Measurements from ENCODE around the gene LENG1. TPM values are rescaled to one million over a fixed set of nuclear protein-coding genes. Genes with fewer than 3 reads are reported as not detected.

The LENG1 gene
- total and polyA plus RNA-seq, 9 of the 15 experiments (the other 6 are each of a cell fraction or from before 2014, with no cell fraction given), result 0.30 to 10.5 (median 4.7) TPM

DNA sequence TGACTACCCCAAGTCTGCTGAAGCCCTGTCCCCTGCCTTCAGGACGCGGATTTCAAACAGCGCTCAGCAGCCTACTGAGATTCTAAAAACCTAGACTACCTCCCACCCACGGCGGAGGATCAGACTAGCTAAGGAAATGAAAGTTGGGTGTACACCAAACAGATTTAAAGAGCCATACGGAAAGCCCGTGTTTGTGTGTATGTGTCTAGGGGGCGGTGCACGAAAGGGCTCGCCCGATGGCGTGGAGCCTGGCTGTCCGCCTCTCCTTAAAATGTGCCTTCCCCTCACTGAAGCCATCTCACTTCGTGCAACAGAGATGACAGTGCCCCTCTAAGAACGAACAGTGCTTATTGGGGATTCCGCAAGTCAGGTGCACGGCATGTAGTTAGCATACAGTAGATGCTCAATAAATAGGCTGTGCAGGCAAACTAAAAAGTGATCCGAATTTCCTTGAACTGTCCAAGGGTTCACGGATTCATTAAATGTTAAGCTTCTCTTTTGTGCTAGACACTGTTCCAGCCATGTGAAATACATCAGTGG, 639 bp downstream of the LENG1 start:
- peak overlapping the region; percentile 93 for H3K27ac ChIP-seq (ENCODE audit: extremely low read depth, low read depth, low read length)
- CTCF ChIA-PET (ENCODE audit: low intra/inter-chr PET ratio), result no interaction called here
- H3K9ac ChIP-seq (ENCODE audit: insufficient read depth in 1 of 2, low read depth in 2 of 2, low read length in 2 of 2), result peak overlapping the region; percentile 78 to 93
- peaks cover 21 to 36% of the 10 kb centered on the region in 2 experiments for H3K4me1 ChIP-seq (replicated peaks in 1 of 2; ENCODE audit: control insufficient read depth in 2 of 2, insufficient read depth in 2 of 2, low read length in 2 of 2)
- no peak for ATAC-seq
- peaks cover 44% of the 10 kb centered on the region for H3K36me3 ChIP-seq (ENCODE audit: control insufficient read depth, insufficient read depth, low read length)
- H2AFZ ChIP-seq (ENCODE audit: low read depth, low read length), result peak overlapping the region; percentile 92
- intact Hi-C loops (cut with micrococcal nuclease), result loop anchor here (1.0 kb wide), 1 partner anchor 22 kb away; the partner anchor contains the start of gene CNOT3
- peak overlapping the region; percentile 95 for H3K4me2 ChIP-seq (ENCODE audit: insufficient read depth, low read length)
- no peaks in the 10 kb centered on the region for H3K9me3 ChIP-seq (replicated peaks; ENCODE audit: control insufficient read depth, insufficient read depth, low read depth, low read length)
- no peak for FAIRE-seq
- peaks cover 18% of the 10 kb centered on the region; the same call in 2 of the 3 replicates for H3K79me2 ChIP-seq (ENCODE audit: control insufficient read depth, insufficient read depth, low read length)
- POLR2A ChIA-PET, result interaction anchor here (0.6 to 3.1 kb wide), 11 partner anchors 8 to 67 kb away, joined by 3 to 18 read pairs (median 4); partner anchors contain the start of genes CNOT3, PRPF31 and TFPT
- H3K27me3 ChIP-seq (ENCODE audit: control insufficient read depth in 2 of 2, insufficient read depth in 2 of 2, low read length in 2 of 2), result no peaks in the 10 kb centered on the region
- BruUV-seq (replicated peaks), result TSS peak; percentile 83
- H4K20me1 ChIP-seq (replicated peaks; ENCODE audit: control insufficient read depth, insufficient read depth, low read length), result no peaks in the 10 kb centered on the region; the same call in 1 of the 2 replicates
- DNase-seq (ENCODE audit: extremely low read depth in 1 of 4, low spot score in 3 of 4), result peak in 1 of 4 experiments; percentile 49
- H3K9me1 ChIP-seq (ENCODE audit: control insufficient read depth, insufficient read depth, low read length), result no peaks in the 10 kb centered on the region
- H3K4me3 ChIP-seq, result peak overlapping the region; percentile 65
- in situ Hi-C loops (cut with MboI), result no loop called here
- WGBS (ENCODE audit: insufficient coverage, low coverage, missing lambda C conversion rate), result 9% methylated on average over 17 of the region's 19 CpGs
- TF ChIP-seq ZNF76 (CRISPR knock-in tag; IDR thresholded peaks at IDR 0.05; ENCODE audit: borderline replicate concordance), result peak; percentile 33; the same call in 1 of the 2 replicates
- no peak for TF ChIP-seq MED1 (CRISPR knock-in tag; IDR thresholded peaks at IDR 0.05; ENCODE audit: borderline replicate concordance)
- TF ChIP-seq NBN (IDR thresholded peaks at IDR 0.05; ENCODE audit: low read depth), result no peak
- TF ChIP-seq SUPT5H (IDR thresholded peaks at IDR 0.05), result 0 out of 2 replicates have a peak, but pooled peaks have one; percentile 27
- TF ChIP-seq E2F5 (CRISPR knock-in tag; IDR thresholded peaks at IDR 0.05), result 0 out of 2 replicates have a peak, but pooled peaks have one; percentile 23
- TF ChIP-seq BCOR (IDR thresholded peaks at IDR 0.05), result peak; percentile 52; the same call in 1 of the 2 replicates
- 0 out of 2 replicates have a peak, but pooled peaks have one; percentile 10 for TF ChIP-seq ZNF143 (CRISPR knock-in tag; IDR thresholded peaks at IDR 0.05)
- peak; percentile 76 for TF ChIP-seq RBM39 (optimal IDR thresholded peaks at IDR 0.05; ENCODE audit: low read depth, low read length)
- no peak for TF ChIP-seq ZNF121 (CRISPR knock-in tag; conservative IDR thresholded peaks at IDR 0.05)
- TF ChIP-seq GABPB1 (CRISPR knock-in tag; IDR thresholded peaks at IDR 0.05), result no peak
- no peak for TF ChIP-seq ZFPM2 (CRISPR knock-in tag; IDR thresholded peaks at IDR 0.05)
- no peak for TF ChIP-seq ZNF75A (CRISPR knock-in tag; IDR thresholded peaks at IDR 0.05)
- peak; percentile 66 for TF ChIP-seq SMARCA5 (IDR thresholded peaks at IDR 0.05)
- no peak for TF ChIP-seq HDAC8 (tag; IDR thresholded peaks at IDR 0.05)
- 0 out of 2 replicates have a peak, but pooled peaks have one; percentile 37 for TF ChIP-seq ZNF589 (CRISPR knock-in tag; IDR thresholded peaks at IDR 0.05; ENCODE audit: low read depth)
- TF ChIP-seq HDAC1 (IDR thresholded peaks at IDR 0.05), result peak in 1 of 2 experiments; percentile 25; a peak in 1 of 4 replicates
- TF ChIP-seq ZNF175 (CRISPR knock-in tag; IDR thresholded peaks at IDR 0.05; ENCODE audit: low read depth), result 0 out of 2 replicates have a peak, but pooled peaks have one; percentile 10
- TF ChIP-seq, protein P1, sequence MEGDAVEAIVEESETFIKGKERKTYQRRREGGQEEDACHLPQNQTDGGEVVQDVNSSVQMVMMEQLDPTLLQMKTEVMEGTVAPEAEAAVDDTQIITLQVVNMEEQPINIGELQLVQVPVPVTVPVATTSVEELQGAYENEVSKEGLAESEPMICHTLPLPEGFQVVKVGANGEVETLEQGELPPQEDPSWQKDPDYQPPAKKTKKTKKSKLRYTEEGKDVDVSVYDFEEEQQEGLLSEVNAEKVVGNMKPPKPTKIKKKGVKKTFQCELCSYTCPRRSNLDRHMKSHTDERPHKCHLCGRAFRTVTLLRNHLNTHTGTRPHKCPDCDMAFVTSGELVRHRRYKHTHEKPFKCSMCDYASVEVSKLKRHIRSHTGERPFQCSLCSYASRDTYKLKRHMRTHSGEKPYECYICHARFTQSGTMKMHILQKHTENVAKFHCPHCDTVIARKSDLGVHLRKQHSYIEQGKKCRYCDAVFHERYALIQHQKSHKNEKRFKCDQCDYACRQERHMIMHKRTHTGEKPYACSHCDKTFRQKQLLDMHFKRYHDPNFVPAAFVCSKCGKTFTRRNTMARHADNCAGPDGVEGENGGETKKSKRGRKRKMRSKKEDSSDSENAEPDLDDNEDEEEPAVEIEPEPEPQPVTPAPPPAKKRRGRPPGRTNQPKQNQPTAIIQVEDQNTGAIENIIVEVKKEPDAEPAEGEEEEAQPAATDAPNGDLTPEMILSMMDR (IDR thresholded peaks at IDR 0.05 in 2 of 3, conservative IDR thresholded peaks at IDR 0.05 in 1 of 3; ENCODE audit: insufficient read depth in 2 of 3, low read depth in 1 of 3, low read length in 3 of 3), result 0 out of 6 replicates have a peak, but pooled peaks of 1 of the 3 experiments have one; percentile 8
- TF ChIP-seq ATF3 (IDR thresholded peaks at IDR 0.05), result no peak
- no peak for TF ChIP-seq ATF3 (CRISPR knock-in tag; conservative IDR thresholded peaks at IDR 0.05)
- peak; percentile 51; the same call in 1 of the 2 replicates for TF ChIP-seq MXI1 (IDR thresholded peaks at IDR 0.05; ENCODE audit: low read depth, low read length)

Measured in K562 (cell line).